ENCODE measurements around the gene TMEM213. TPM values are rescaled to one million over a fixed set of nuclear protein-coding genes. Genes with fewer than 3 reads are reported as not detected.

The TMEM213 gene
- total RNA-seq, 4 donors from 2014 or later: not detected

GRCh38 chr7:138842111-138842510, 44.3 kb downstream of the TMEM213 start:
- DNase-seq: no peak
- no peak for TF ChIP-seq CTCF (IDR thresholded peaks at IDR 0.05)
- no peak for TF ChIP-seq POLR2A (IDR thresholded peaks at IDR 0.05)
- Histone ChIP-seq H3K36me3 (no peaks in the 10 kb centered on the region), H3K27ac (no peak overlapping the region), H3K27me3 (no peaks in the 10 kb centered on the region), H3K4me1 (no peaks in the 10 kb centered on the region), H3K4me3 (no peak overlapping the region), H3K9me3 (no peaks in the 10 kb centered on the region)

- no peak for DNase-seq
- Histone ChIP-seq H3K27ac (no peak overlapping the region), H3K27me3 (no peaks in the 10 kb centered on the region), H3K36me3 (no peaks in the 10 kb centered on the region), H3K4me3 (no peak overlapping the region), H3K9me3 (no peaks in the 10 kb centered on the region), H3K4me1 (no peaks in the 10 kb centered on the region)
- TF ChIP-seq POLR2A (IDR thresholded peaks at IDR 0.05) (no peak), CTCF (IDR thresholded peaks at IDR 0.05) (no peak)
Measured at GRCh38 chr7:138843632-138844580, 46.1 kb downstream of the TMEM213 start.

GRCh38 chr7:138845711-138846110, 47.9 kb downstream of the TMEM213 start:
- Histone ChIP-seq H3K9me3 (no peaks in the 10 kb centered on the region), H3K36me3 (no peaks in the 10 kb centered on the region), H3K27ac (no peak overlapping the region), H3K4me1 (no peaks in the 10 kb centered on the region), H3K27me3 (no peaks in the 10 kb centered on the region), H3K4me3 (no peak overlapping the region)
- TF ChIP-seq CTCF (IDR thresholded peaks at IDR 0.05) (no peak), POLR2A (IDR thresholded peaks at IDR 0.05) (no peak)
- DNase-seq: no peak

- H3K4me3 ChIP-seq: no peak overlapping the region
Measured at GRCh38 chr7:138848056-138848980, 50.5 kb downstream of the TMEM213 start.

More at GRCh38 chr7:138848056-138848980, 50.5 kb downstream of the TMEM213 start:
- H3K9me3 ChIP-seq: no peaks in the 10 kb centered on the region
- no peak overlapping the region for H3K27ac ChIP-seq
- DNase-seq: no peak
- no peak for TF ChIP-seq CTCF (IDR thresholded peaks at IDR 0.05)
- TF ChIP-seq POLR2A (IDR thresholded peaks at IDR 0.05): no peak
- H3K4me1 ChIP-seq: no peaks in the 10 kb centered on the region
- no peaks in the 10 kb centered on the region for H3K36me3 ChIP-seq
- no peaks in the 10 kb centered on the region for H3K27me3 ChIP-seq
